Psoas muscle (tissue), 8 donors: ENCODE measurements around the gene CCDC85B. TPM values are rescaled to one million over a fixed set of nuclear protein-coding genes. Genes with fewer than 3 reads are reported as not detected.

Source experiments
- ATAC-seq, 4 donors: fragments of 200-7000 bp; cut with Tn5 transposase; one replicate each; pipeline ENCODE4 v1.9.1; 2020; ENCODE audit warnings: moderate library complexity in 3 of 4, mild to moderate bottlenecking in 2 of 4
- DNase-seq, 2 donors: peaks; one replicate each; pipeline ENCODE4 v3.0.0-alpha.2; 2020
- H3K27ac ChIP-seq: fragments of 200-600 bp; one replicate; pipeline ENCODE4 v1.8.0; 2022
- H3K27me3 ChIP-seq, 3 donors: fragments of 200-600 bp in 1 of 3; one replicate each; pipeline versions ENCODE4 v1.6.1 to v1.8.0; 2013 to 2022; ENCODE audit warnings: low read length in 2 of 3, mild to moderate bottlenecking in 2 of 3, moderate library complexity in 1 of 3; ENCODE audit not compliant: insufficient read depth in 3 of 3
- H3K36me3 ChIP-seq, 2 donors: fragments of 200-600 bp in 1 of 2; one replicate each; pipeline versions ENCODE4 v1.6.1 to v1.8.0; 2013 to 2022; ENCODE audit warnings: low read depth in 1 of 2, mild to moderate bottlenecking in 1 of 2, moderate library complexity in 1 of 2; ENCODE audit not compliant: insufficient read depth in 1 of 2
- H3K4me1 ChIP-seq: fragments of 200-600 bp; one replicate; pipeline ENCODE4 v1.8.0; 2022
- H3K4me3 ChIP-seq: fragments of 200-600 bp; one replicate; pipeline ENCODE4 v1.8.0; 2022; ENCODE audit warnings: mild to moderate bottlenecking
- H3K9me3 ChIP-seq: fragments of 200-600 bp; one replicate; pipeline ENCODE4 v1.8.0; 2022
- CTCF ChIP-seq: fragments of 200-600 bp; IDR thresholded peaks from one replicate; pipeline ENCODE4 v1.8.0; 2022; ENCODE audit warnings: antibody characterized with exemption
- WGBS, 3 donors: extraction: QIAGEN DNeasy Blood & Tissue Kit; methylation state at CpG; one replicate each; pipeline versions ENCODE4 v1.1.6 to v1.1.7; 2013; 5-methylcytosine and 5-hydroxymethylcytosine counted together
- intact Hi-C, 2 donors: fragments of 100-400 bp; cut with DNase I; formaldehyde crosslinking; loops; one replicate each; pipeline versions ENCODE4 v1.11.0 to v1.14.2; 2022
- polyA plus RNA-seq, 3 donors: library from polyadenylated mRNA; stranded (reverse); fragments of 200-250 nt; gene quantifications; one replicate each; pipeline ENCODE4 v1.2.3, GENCODE V29; 2013
- total RNA-seq, 4 donors: library from RNA; stranded (reverse); fragmentation: NEBNext Ultra II Directional in 2 of 4; extraction: Animal tissue kit (Norgen Biotek cat#: 25700) in 2 of 4; gene quantifications; one replicate each; pipeline versions ENCODE4 v1.2.1 to v1.2.4, GENCODE V29; 2021 to 2023
- donor health status: healthy with polysubstance abuse.
- donor health status: DM: no; HTN: no; CAD: no; lungs with moderate emphysema.
- donor health status: Bipolar disorder and iron deficiency.
- donor health status: healthy.
- donor health status: DM: yes; HTN: yes; CAD: no.
- donor health status: DM: no; HTN: no; CAD: no.
- donor health status: DM: no; HTN: no; CAD: no.
- donor health status: DM: yes; HTN: yes; CAD: no.

CCDC85B gene
- total and polyA plus RNA-seq, 7 donors, result 16.7 to 39.6 (median 26.5) TPM

- ATAC-seq (no peak), DNase-seq (peak; percentile 57 to 79)
- Histone ChIP-seq H3K27me3 (no peaks in the 10 kb centered on the region), H3K4me1 (peaks cover 21% of the 10 kb centered on the region), H3K9me3 (no peaks in the 10 kb centered on the region), H3K27ac (peak overlapping the region; percentile 99), H3K4me3 (peak overlapping the region; percentile 100), H3K36me3 (peaks cover 7 to 47% of the 10 kb centered on the region in 2 donors)
- WGBS, 3 donors, result 0 to 1% (median 0%) methylated on average over 7 to 49 of the region's 49 CpGs
- intact Hi-C loops, result loop anchor here in 1 of 2 donors (1.0 kb wide), 1 partner anchor 62 kb away; the partner anchor contains the start of genes C11orf68 and DRAP1
- no peak for TF ChIP-seq CTCF
Observed at GRCh38 chr11:65857500-65857852, 33.0 kb upstream of the CCDC85B start.

GRCh38 chr11:65857853-65858680 lies 32.4 kb upstream of the CCDC85B start, which contains the start of gene CFL1:
CFL1 (minus strand) TSS chr11:65858180; CDS start chr11:65858099, 81 bp downstream.
- intact Hi-C loops, result loop anchor here in 1 of 2 donors (1.0 kb wide), 1 partner anchor 61 kb away; the partner anchor contains the start of genes C11orf68 and DRAP1
- no peak for TF ChIP-seq CTCF
- Histone ChIP-seq H3K36me3 (peaks cover 7 to 47% of the 10 kb centered on the region in 2 donors), H3K4me1 (peaks cover 21% of the 10 kb centered on the region), H3K27me3 (no peaks in the 10 kb centered on the region), H3K4me3 (peak within 1 kb of the TSS; percentile 100), H3K27ac (peak within 1 kb of the TSS; percentile 99), H3K9me3 (no peaks in the 10 kb centered on the region)
- ATAC-seq, result peak; percentile 76 to 79 (median 76)
- 0% methylated on average over 44 to 92 of the region's 92 CpGs for WGBS, 3 donors
- DNase-seq, result peak; percentile 99

- Histone ChIP-seq H3K36me3 (peaks cover 7 to 47% of the 10 kb centered on the region in 2 donors), H3K4me1 (peaks cover 21% of the 10 kb centered on the region), H3K4me3 (peak overlapping the region; percentile 100), H3K27me3 (no peaks in the 10 kb centered on the region), H3K27ac (peak overlapping the region; percentile 99), H3K9me3 (no peaks in the 10 kb centered on the region)
- DNase-seq, result no peak
- 1% methylated on average over 10 of the region's 10 CpGs for WGBS, 3 donors
- no peak for TF ChIP-seq CTCF
- intact Hi-C loops, result no loop called here
- no peak for ATAC-seq
Observed at GRCh38 chr11:65858681-65859087, 31.8 kb upstream of the CCDC85B start.

- intact Hi-C loops, result no loop called here
- Histone ChIP-seq H3K4me1 (peaks cover 21% of the 10 kb centered on the region), H3K27ac (peak overlapping the region; percentile 99), H3K36me3 (peaks cover 3 to 47% of the 10 kb centered on the region in 2 donors), H3K27me3 (no peaks in the 10 kb centered on the region), H3K4me3 (peak overlapping the region; percentile 100), H3K9me3 (no peaks in the 10 kb centered on the region)
- no peak for TF ChIP-seq CTCF
- peak; percentile 75 to 81 (median 76) for ATAC-seq
- peak; percentile 99 for DNase-seq
- WGBS, 3 donors, result 0 to 1% (median 0%) methylated on average over 43 to 46 of the region's 46 CpGs
Observed at GRCh38 chr11:65859095-65859811, 31.2 kb upstream of the CCDC85B start.
